Fibroblast of skin of left biceps (primary cell): ENCODE data around the gene ABHD3.
"Not testable (repeated sequence)": the region's sequence is repeated elsewhere in the genome, so short reads cannot be mapped to it uniquely, and the experiment has no call there.

ENCODE experiments used
- DNase-seq, 2 experiments: peaks; one replicate each; pipeline ENCODE4 v3.0.0-alpha.2; 2013; ENCODE audit warnings: low read depth in 2 of 2

ABHD3 gene, protein sequence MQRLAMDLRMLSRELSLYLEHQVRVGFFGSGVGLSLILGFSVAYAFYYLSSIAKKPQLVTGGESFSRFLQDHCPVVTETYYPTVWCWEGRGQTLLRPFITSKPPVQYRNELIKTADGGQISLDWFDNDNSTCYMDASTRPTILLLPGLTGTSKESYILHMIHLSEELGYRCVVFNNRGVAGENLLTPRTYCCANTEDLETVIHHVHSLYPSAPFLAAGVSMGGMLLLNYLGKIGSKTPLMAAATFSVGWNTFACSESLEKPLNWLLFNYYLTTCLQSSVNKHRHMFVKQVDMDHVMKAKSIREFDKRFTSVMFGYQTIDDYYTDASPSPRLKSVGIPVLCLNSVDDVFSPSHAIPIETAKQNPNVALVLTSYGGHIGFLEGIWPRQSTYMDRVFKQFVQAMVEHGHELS

DNA sequence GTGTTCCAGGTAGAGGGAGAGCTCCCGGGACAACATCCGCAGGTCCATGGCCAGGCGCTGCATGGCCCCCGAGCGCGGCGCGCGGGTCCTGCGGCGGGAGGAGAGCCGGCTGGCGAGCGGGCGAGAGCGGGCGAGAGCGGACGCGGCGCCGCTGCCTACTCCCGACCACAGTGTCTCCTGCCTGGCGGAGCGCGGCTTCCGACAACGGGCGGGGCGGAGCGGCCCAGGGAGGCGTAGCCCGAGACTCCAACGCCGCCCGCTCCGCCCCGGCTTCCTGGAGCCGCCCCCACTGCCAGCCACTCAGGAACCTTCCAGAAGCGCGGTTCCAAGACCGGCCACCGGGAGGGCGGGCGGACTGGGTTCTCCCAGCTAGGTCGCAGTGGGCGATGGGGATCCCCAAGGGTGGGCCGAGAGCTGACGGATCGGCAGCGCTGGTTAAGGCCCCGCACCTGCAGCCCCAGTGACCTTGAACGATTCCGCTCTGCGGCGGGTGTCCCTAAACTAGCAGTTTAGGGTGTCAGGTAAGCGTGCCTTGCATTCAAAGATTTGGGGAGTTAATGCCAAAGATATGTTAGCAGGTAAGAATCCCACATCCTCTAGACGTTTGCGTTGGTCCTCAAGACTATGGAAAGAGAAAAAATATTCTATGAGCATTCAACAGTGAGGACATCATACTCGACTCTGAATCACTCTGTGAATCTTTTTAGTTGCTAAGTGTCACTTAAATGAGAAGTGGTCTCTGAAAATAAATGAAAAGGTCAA, at the start of gene ABHD3:
Gene ABHD3 (minus strand): TSS at position 172 of the 762 bp plus-strand sequence. CDS start 109 bp downstream, at position 63.
- DNase-seq: peak; percentile 49 to 63

DNA sequence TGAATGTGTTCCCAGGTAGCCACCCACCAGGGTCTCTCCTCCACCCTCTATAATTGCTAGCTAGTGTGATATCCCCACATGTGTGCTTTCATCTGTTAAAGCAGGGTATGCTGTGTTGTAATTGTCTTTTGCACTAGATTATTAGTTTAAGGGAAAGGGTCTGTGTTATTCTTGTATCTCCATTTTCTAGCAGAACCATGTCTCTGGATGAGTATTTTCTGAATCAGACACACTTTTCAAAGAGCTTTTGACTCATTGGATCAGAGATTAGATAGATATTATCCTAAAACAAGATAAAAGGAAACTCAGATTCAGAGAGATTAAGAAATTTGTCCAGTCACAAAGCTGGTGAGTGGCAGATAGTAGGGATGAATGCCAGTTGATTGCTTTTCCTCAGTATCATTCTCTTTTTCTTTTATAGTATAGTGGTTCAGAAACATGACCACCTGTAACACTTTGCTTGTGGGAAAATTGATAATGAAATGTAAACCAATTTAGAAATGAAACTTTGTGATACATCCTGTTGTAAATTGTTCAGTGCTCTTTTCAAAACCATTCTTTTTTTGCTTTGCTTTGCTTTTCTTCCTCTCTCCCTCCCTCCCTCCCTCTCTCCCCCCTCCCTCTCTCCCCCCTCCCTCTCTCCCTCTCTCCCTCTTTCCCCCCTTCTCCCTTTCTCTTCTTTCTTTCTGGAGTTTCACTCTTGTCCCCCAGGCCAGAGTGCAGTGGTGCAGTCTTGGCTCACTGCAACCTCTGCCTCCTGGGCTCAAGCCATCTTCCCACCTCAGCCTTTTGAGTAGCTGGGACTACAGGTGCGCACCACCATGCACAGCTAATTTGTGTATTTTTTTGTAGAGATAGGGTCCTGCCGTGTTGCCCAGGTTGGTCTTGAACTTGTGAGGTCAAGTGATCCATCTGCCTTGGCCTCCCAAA, 43.5 kb upstream of the ABHD3 start:
- DNase-seq: no peak

DNA sequence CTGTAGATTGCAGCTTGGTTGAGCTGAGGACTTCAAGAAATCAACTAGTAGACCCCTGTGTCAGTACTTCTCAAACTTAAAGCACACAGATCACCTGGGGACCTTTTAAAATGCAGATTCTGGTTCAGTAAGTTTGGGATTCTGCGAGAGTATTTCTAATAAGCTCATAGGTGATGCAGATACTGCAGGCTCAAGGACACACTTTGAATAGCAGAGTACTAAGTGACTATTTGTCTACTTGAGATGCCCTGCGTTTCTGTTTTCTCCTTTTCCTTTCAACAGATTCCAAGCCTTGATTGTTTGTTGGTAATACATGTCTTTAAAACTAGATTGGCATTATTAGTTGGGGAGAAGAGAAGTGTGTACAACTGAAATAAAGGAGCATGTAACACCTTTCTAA, 42.7 kb upstream of the ABHD3 start:
- no peak for DNase-seq

DNA sequence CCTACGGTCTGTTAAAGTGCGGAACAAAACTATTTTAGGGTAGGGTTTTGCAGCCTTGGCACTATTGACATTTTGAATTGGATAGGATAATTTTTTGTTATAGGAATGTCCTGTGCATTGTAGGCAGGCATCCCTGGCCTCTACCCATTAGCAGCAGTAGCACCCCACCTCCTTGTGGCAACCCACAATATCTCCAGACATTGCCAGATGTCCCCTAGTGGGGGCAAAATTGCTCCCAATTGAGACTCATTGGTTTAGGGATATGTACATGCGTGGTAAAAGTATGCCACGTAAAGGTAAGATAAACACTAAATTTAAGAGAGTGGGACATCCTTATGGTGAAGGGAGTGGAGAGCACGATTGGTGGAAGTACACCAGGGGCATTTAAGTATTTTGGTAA, 40.7 kb upstream of the ABHD3 start:
- DNase-seq: no peak

DNA sequence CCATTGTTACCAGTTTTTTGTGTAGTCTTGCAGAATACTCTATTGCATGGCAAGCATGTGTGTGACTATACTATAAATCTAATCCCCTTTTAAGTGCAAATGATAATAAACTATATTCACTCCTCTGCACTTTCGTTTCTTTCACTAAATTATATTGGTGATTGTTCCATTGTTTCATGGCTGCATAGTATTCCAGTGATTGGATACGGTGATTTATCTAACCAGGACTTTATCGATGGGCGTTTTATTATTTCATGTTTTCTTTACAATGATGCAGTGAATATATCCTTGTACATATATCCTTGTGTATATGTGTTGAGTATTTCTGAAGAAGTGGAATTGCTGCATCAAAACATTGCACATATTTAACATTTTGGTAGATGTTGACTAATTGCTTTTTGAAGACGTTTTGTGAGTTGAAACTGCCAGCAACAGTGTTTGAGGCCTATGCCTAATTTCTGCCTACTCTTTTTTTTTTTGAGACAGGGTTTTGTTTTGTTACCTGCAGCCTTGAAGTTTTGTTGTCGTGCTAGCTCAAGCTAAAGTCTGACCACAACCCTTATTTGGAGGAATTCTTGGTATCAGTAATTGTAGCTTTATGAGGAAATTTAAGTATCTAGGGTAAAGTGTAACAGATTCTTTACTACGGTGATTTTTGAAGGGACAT, 38.7 kb upstream of the ABHD3 start:
- no peak for DNase-seq

DNA sequence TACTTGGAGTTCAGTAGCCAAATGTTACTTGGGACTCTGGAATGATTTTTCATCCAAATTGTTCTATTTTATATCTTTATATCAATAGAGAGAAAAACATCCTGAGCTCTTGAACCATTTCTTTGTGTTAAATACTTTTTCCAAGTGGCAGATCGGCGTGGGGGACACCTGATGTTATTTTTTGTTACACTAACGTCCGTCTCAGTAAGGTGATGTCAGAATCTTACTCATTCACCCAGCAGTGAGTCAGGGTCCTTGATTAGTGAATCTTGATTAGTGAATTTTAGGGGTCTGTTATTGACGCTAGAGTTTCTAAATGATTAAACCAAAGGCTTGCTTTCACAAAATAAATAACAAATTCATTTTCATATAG, 37.7 kb upstream of the ABHD3 start:
- DNase-seq: no peak

DNA sequence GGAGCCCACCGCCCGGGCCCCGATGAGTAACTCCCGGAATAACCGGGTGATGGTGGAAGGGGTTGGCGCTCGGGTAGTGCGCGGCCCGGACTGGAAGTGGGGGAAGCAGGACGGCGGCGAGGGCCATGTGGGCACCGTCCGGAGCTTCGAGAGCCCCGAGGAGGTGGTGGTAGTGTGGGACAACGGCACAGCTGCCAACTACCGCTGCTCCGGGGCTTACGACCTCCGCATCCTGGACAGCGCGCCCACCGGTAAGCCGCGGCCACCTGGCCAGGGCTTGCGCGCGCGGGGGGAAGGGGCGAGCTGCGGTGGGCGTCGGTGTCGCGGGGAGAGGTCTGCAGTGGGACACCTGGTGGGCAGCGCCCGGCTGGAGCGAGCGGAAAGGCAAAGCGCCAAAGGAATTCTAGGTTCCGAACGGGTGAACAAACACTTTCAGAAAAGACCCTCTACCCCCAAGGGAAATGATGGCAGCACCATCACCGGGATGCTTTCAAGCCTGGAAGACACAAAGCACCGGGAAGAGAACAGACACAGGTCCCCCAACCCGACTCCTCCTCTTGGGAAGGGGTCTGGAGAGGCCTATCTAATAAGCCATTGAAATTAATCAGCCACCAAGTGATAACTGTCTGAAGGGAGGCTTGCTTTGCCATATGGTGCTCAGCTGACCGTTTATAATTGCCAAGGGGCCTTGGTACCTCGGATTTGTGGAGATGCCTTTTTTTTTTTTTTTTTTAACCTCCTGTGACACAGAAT, 37.2 kb upstream of the ABHD3 start:
- no peak for DNase-seq

DNA sequence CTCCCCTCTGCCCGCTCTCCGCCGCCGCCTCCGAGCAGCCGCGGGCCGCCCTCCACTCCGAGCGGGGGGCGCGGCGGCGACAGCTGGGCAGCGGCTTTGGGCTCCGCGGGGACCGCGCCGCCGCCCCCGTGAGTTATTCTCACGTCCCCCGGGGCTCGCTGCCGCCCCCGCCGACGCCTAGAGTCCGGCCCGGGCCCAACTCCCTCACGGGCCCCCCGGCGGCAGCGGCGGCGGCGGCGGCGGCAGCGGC, 36.7 kb upstream of the ABHD3 start:
- no peak for DNase-seq

DNA sequence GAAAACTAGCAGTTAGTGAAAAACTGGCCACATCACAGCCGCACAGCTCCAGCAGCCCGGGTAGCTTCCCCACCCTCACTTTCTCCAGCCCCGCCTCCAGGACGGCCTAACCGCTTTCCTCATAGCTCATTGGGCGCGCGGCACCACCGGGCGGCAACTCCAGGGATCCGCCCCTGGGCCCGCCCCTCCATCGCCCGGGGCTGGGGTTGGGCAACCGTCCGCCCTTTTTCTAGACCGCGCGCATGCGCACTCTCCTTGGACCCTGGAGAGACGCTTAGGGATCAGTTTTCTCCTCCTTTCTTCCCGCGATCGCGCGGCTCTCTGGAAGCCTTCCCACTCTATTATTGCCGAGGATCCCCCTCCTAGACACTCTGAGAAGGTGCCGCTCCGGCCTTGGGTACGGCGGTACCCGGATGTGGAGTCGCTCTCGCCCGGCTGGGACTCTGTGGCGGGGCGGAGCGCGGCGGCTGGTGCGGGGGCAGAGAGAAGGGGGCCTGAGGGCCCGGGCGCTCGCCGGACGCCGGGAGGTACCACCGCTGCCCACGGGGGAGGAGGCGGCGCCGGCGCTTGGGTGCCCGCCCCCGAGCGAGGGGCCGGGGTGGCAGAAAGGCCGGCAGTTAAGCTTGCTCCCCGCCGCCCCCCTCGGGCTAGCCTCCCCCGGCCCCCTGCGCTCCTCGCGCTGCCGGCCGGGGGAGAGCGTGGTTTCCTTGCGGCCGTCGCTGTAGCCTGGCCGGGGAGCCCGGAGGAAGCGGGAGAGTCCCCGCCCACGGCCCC, 36.2 kb upstream of the ABHD3 start, which contains the start of gene MIB1:
Gene MIB1 (plus strand): TSS at position 255 of the 774 bp plus-strand sequence. CDS start 792 bp downstream, outside the sequence.
- DNase-seq: peak; percentile 94 to 95

DNA sequence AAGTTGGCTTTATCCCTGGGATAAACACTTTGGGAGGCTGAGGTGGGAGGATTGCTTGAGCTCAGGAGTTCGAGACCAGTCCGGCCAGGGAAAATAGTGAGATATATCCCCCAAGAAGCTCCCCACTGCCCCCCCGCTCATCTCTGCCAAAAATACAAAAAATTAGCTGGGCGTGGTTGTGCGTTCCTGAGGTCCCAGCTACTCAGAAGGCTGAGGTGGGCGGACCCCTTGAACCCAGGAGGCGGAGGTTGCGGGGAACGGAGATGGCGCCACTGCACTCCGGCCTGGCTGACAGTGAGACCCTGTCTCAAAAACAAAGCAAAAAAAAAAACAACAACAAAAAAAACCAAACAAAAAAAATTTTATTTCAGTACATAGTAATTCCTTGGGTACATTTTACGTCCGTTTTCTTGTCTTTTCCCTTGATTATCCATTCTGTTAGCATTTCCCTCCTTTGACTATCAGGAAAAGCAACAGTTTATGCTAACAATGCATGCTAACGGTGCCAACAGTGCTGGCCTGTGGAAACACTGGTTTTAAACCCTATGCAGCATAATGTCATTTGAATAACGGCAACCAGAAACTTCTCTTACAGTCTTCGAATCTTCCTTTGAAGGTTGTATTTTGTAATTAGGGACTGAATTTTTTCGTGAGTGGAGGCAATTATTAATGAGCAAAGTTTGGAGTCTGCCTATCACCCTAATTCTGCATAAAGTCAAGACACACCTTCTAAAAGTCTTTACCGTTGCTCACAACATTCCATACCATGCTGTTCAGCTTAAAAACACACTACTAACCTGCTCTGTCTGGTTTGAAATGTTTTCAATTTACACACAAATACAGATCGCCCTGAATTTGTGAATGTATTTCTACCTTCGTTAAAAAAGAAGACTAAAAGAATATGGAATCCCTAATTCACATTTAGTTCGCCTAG, 35.3 kb upstream of the ABHD3 start:
- no peak for DNase-seq

DNA sequence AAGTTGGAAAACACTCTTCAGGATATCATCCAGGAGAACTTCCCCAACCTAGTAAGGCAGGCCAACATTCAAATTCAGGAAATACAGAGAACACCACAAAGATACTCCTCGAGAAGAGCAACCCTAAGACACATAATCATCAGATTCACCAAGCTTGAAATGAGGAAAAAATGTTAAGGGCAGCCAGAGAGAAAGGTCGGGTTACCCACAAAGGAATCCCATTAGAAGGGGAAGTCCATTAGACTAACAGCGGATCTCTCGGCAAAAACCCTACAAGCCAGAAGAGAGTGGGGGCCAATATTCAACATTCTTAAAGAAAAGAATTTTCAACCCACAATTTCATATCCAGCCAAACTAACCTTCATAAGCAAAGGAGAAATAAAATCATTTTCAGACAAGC, 32.4 kb upstream of the ABHD3 start:
- not testable (repeated sequence) for DNase-seq

DNA sequence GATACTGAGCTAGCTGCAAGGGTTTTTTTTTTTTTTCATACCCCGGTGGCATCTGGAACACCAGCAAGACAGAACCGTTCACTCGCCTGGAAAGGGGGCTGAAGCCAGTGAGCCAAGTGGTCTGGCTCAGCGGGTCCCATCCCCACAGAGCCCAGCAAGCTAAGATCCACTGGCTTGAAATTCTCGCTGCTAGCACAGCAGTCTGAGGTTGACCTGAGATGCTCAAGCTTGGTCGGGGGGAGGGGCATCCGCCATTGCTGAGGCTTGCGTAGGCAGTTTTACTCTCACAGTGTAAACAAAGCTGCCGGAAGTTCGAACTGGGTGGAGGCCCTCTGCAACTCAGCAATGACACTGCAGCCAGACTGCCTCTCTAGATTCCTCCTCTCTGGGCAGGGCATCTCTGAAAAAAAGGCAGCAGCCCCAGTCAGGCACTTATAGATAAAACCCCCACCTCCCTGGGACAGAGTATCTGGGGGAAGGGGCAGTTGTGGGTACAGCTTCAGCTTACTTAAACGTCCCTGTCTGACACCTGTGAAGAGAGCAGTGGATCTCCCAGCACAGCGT, 31.0 kb upstream of the ABHD3 start:
- DNase-seq: no peak

DNA sequence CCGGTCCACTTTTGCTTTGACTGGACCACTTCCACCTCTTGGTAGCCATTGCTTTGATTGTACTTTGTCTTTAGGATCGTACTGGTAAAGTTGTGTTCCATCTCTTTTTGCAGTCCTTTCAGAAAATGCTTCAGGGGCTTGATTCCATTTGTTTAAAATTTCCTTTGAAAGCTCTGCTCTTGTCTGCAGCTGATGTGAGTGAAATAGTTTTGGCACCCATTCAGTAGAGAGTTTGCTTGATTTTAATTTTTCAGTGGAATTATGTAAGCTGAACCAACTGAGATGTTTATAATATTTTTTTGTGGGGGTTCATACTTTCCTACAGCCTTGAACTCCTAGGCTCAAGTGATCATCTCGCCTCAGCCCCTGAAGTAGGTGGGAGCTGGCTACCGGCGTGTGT, 28.4 kb upstream of the ABHD3 start:
- no peak for DNase-seq

DNA sequence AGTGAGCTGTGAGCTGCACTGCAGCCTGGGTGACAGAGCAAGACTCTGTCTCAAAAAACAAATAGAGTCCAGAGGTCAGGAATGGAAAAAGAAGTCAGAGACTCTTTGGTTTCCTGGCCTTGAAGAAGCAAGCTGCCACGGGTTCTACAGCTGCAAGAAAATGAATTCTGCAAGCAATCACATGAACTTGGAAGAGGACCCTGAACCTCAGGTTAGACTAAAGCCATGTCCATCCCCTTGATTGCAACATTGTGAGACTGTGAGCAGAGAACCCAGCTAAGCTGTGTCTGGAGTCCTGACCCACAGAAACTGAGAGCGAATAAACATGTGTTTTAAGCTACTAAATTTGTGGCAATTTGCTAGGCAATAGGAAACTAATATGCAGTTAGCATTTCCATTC, 23.1 kb upstream of the ABHD3 start:
- no peak for DNase-seq

DNA sequence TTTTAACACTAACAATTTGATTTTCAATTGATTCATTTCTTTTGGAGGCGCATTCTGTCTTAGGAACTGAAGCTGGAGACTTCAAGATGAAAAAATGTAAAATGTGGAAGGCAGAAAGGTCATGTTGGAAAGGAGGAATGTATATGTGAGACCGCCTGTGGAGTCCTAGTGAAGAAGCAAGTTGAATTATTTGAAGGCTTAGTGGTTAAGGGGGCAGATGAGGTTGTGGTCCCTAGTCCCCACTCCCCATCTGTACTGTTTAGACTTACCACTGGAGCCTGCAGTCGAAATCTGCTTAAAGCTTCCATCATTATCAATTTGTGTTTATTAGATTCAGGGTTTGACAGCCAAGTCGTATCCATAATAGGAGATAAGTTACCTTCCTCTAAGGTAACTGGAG, 20.6 kb upstream of the ABHD3 start:
- DNase-seq: no peak

DNA sequence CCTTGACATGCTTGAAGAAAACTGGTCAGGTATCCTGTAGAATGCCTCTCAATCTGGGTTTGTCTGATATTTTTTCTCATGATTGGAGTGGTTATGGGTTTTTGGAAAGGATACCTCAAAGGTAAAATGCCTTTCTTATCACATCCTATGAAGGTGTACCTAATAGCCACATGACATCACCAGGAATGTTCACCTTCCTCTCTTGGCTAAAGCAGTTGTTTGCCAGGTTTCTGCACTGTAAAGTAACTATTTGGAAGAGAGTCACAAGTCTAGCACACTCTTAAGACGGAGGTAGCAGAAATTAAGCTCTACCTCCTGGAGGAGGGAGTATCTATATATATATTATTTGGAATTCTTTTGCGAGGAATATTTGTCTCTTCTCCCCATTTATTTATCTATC, 18.1 kb upstream of the ABHD3 start:
- no peak for DNase-seq

DNA sequence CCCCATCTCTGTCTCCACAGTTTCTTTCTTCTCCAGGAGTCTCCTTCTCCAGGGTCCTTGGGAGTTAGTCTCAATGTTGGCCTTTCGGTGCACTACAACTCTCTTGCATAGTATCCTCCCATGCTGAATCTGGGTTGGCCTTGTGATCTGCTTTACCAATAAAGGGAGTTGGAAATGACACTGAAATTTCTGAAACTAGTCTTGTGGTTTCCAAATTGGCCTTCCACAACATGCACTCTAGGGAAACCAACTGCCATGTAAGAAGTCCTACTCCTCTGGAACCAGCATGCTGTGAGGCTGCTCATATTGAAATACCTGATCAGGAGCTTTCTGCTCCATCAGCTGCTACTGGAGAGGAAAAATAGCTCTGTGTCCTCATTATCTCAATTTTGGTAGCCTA, 9.9 kb upstream of the ABHD3 start:
- DNase-seq: no peak

DNA sequence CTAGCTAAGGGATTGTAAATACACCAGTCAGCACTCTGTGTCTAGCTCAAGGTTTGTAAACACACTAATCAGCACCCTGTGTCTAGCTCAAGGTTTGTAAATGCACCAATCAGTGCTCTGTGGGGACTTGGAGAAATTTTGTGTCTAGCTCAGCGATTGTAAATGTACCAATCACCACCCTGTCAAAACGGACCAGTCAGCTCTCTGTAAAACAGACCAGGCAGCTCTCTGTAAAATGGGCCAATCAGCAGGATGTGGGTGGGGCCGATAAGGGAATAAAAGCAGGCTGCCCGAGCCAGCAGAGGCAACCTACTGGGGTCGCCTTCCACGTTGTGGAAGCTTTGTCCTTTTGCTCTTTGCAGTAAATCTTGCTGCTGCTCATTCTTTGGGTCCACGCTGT, 2.6 kb upstream of the ABHD3 start:
- DNase-seq: not testable (repeated sequence)

DNA sequence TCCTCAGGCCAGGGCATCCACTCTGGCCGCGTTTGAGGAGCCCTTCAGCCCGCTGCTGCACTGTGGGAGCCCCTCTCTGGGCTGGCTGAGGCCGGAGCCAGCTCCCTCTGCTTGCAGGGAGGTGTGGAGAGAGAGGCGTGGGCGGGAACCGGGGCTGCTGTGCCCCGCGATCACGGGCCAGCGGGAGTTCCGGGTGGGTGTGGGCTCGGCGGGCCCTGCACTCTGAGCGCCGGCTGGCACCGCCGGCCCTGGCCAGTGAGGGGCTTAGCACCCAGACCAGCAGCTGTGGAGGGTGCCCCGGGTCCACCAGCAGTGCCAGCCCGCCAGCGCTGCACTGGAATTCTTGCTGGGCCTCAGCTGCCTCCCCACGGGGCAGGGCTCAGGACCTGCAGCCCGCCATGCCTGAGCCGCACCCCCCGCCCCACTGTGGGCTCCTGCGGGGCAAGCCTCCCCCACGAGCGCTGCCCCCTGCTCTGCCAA, 1.9 kb upstream of the ABHD3 start:
- DNase-seq: no peak
